Natural killer cell (primary cell): ENCODE data around the gene SLCO1A2. TPM values are rescaled to one million over a fixed set of nuclear protein-coding genes. Genes with fewer than 3 reads are reported as not detected.

ENCODE experiments used
- ATAC-seq, 3 donors: fragments of 150-1000 bp in 2 of 3; fragments of 200-7000 bp in 1 of 3; cut with Tn5 transposase; 1 replicate in 1 of 3; 2 replicates in 2 of 3; pipeline ENCODE4 v1.10.0; 2021; ENCODE audit warnings: mild to moderate bottlenecking in 2 of 3, moderate library complexity in 2 of 3
- DNase-seq, 2 donors: peaks; one replicate each; pipeline versions ENCODE4 v3.0.0 to v3.0.0-alpha.2; 2013 to 2021; ENCODE audit warnings: mixed read lengths in 1 of 2
- H3K27ac ChIP-seq: one replicate; pipeline ENCODE4 v1.5.1; 2013; ENCODE audit warnings: mild to moderate bottlenecking, low read length
- H3K27me3 ChIP-seq: one replicate; pipeline ENCODE4 v1.6.1; 2013; ENCODE audit warnings: low read length; ENCODE audit not compliant: control insufficient read depth, insufficient read depth
- H3K36me3 ChIP-seq: one replicate; pipeline ENCODE4 v1.6.1; 2013; ENCODE audit warnings: low read length; ENCODE audit not compliant: control insufficient read depth, insufficient read depth
- H3K4me1 ChIP-seq: one replicate; pipeline ENCODE4 v1.6.1; 2013; ENCODE audit warnings: low read length; ENCODE audit not compliant: control insufficient read depth, insufficient read depth
- H3K4me3 ChIP-seq: one replicate; pipeline ENCODE4 v1.5.1; 2013; ENCODE audit warnings: low read length
- H3K9me3 ChIP-seq: one replicate; pipeline ENCODE4 v1.6.1; 2013; ENCODE audit warnings: low read length; ENCODE audit not compliant: control insufficient read depth, insufficient read depth
- H3K27ac Mint-ChIP-seq, 2 donors: one replicate each; pipeline ENCODE4 v1.8.0; 2022; ENCODE audit warnings: mild to moderate bottlenecking in 2 of 2, mixed read lengths in 2 of 2, moderate library complexity in 1 of 2
- H3K27me3 Mint-ChIP-seq, 2 donors: one replicate each; pipeline ENCODE4 v1.8.0; 2022; ENCODE audit warnings: low read depth in 2 of 2, mixed read lengths in 2 of 2
- H3K36me3 Mint-ChIP-seq: one replicate; pipeline ENCODE4 v1.8.0; 2022; ENCODE audit warnings: mixed read lengths
- H3K4me1 Mint-ChIP-seq, 2 donors: one replicate each; pipeline ENCODE4 v1.8.0; 2022; ENCODE audit warnings: mixed read lengths in 2 of 2
- H3K4me3 Mint-ChIP-seq: one replicate; pipeline ENCODE4 v1.8.0; 2022; ENCODE audit warnings: mild to moderate bottlenecking, moderate library complexity, mixed read lengths
- H3K9me3 Mint-ChIP-seq, 2 donors: one replicate each; pipeline ENCODE4 v1.8.0; 2022; ENCODE audit warnings: mixed read lengths in 2 of 2
- CTCF ChIP-seq: fragments of 200-600 bp; IDR thresholded peaks from one replicate; pipeline ENCODE4 v1.8.0; 2022; ENCODE audit warnings: antibody characterized with exemption
- WGBS: methylation state at CpG from one replicate; pipeline ENCODE4 v1.1.7; 2013; ENCODE audit warnings: missing lambda C conversion rate; ENCODE audit not compliant: insufficient coverage; 5-methylcytosine and 5-hydroxymethylcytosine counted together
- intact Hi-C: fragments of 100-400 bp; cut with micrococcal nuclease; formaldehyde crosslinking; loops from one replicate; pipeline ENCODE4 v1.14.2; 2022
- total RNA-seq, 4 donors: library from RNA; stranded (reverse); fragments of 120-200 nt in 1 of 4; gene quantifications; one replicate each; pipeline versions ENCODE4 v1.2.3 to v1.2.4, GENCODE V29; 2013 to 2022

The SLCO1A2 gene
- total RNA-seq, 3 donors from 2014 or later (not counting 1 experiment from before 2014, with no cell fraction given), result not detected

DNA sequence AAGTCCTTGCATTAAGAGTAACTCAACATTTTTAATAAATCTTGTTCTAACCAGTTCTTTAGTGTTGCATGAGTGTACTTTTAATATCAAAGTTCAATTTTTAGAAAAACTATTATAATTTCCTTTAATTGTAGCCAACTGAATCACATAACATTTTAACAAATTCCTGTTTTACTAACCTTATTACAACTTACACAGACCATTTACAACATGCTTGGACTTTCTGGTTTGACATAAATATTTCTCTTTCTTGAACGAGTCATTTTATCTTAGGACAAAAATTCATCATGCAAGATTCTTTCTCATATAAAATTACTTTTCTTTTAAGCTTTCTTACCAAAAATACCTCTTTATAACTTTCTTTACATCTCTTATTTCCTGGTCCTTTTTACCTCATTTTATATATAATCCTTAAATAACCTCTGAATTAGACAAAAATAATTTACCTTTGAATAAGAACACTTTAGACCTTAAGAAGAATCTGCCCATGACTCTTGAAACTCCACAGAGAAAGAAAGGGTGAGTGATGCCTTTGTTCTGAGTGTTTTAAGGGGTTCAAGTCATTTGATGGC is 3.9 kb downstream of the SLCO1A2 start:
- DNase-seq (no peak), ATAC-seq (no peak)
- H3K27ac ChIP-seq, result no peak overlapping the region
- no peak overlapping the region for H3K4me3 Mint-ChIP-seq
- intact Hi-C loops, result no loop called here
- H3K27me3 Mint-ChIP-seq, result peaks cover 0 to 3% of the 10 kb centered on the region in 2 donors
- H3K27ac Mint-ChIP-seq, result no peak overlapping the region
- H3K4me3 ChIP-seq, result no peak overlapping the region
- peaks cover 9% of the 10 kb centered on the region for H3K36me3 Mint-ChIP-seq
- H3K4me1 Mint-ChIP-seq, result no peaks in the 10 kb centered on the region
- peaks cover 9% of the 10 kb centered on the region for H3K9me3 ChIP-seq
- no peak for TF ChIP-seq CTCF
- no peaks in the 10 kb centered on the region for H3K36me3 ChIP-seq
- WGBS, result 70% methylated on average over 1 of the region's 1 CpG
- H3K9me3 Mint-ChIP-seq, result peaks cover 8 to 10% of the 10 kb centered on the region in 2 donors
- no peaks in the 10 kb centered on the region for H3K27me3 ChIP-seq
- no peaks in the 10 kb centered on the region for H3K4me1 ChIP-seq

- no peak for TF ChIP-seq CTCF
- no peak overlapping the region for H3K4me3 ChIP-seq
- H3K9me3 Mint-ChIP-seq, result peaks cover 8 to 10% of the 10 kb centered on the region in 2 donors
- ATAC-seq (no peak), DNase-seq (no peak)
- no peaks in the 10 kb centered on the region for H3K4me1 ChIP-seq
- H3K36me3 Mint-ChIP-seq, result peaks cover 9% of the 10 kb centered on the region
- H3K27me3 ChIP-seq, result no peaks in the 10 kb centered on the region
- no peak overlapping the region for H3K27ac ChIP-seq
- no peaks in the 10 kb centered on the region for H3K4me1 Mint-ChIP-seq
- H3K27ac Mint-ChIP-seq, result no peak overlapping the region
- H3K36me3 ChIP-seq, result no peaks in the 10 kb centered on the region
- peaks cover 0 to 3% of the 10 kb centered on the region in 2 donors for H3K27me3 Mint-ChIP-seq
- no peak overlapping the region for H3K4me3 Mint-ChIP-seq
- intact Hi-C loops, result no loop called here
- peaks cover 10% of the 10 kb centered on the region for H3K9me3 ChIP-seq
Measured at GRCh38 chr12:21328578-21328977, 6.1 kb downstream of the SLCO1A2 start.

GRCh38 chr12:21324551-21324950 is 10.2 kb downstream of the SLCO1A2 start:
- Mint-ChIP-seq H3K4me1 (no peaks in the 10 kb centered on the region), H3K27ac (no peak overlapping the region), H3K4me3 (no peak overlapping the region), H3K36me3 (peaks cover 9% of the 10 kb centered on the region), H3K27me3 (no peaks in the 10 kb centered on the region), H3K9me3 (peaks cover 7 to 8% of the 10 kb centered on the region in 2 donors)
- no peaks in the 10 kb centered on the region for H3K36me3 ChIP-seq
- TF ChIP-seq CTCF, result no peak
- H3K27ac ChIP-seq, result no peak overlapping the region
- H3K4me1 ChIP-seq, result no peaks in the 10 kb centered on the region
- intact Hi-C loops, result no loop called here
- no peaks in the 10 kb centered on the region for H3K27me3 ChIP-seq
- no peak for DNase-seq
- H3K4me3 ChIP-seq, result no peak overlapping the region
- no CpG with 5 or more reads among the region's 1 CpG for WGBS
- peaks cover 10% of the 10 kb centered on the region for H3K9me3 ChIP-seq
- no peak for ATAC-seq

- H3K27ac ChIP-seq, result no peak overlapping the region
- ATAC-seq (no peak), DNase-seq (no peak)
- peaks cover 10% of the 10 kb centered on the region for H3K9me3 ChIP-seq
- Mint-ChIP-seq H3K4me1 (no peaks in the 10 kb centered on the region), H3K9me3 (peaks cover 7 to 8% of the 10 kb centered on the region in 2 donors), H3K4me3 (no peak overlapping the region), H3K27ac (no peak overlapping the region), H3K27me3 (no peaks in the 10 kb centered on the region), H3K36me3 (peaks cover 9% of the 10 kb centered on the region)
- TF ChIP-seq CTCF, result no peak
- no peaks in the 10 kb centered on the region for H3K4me1 ChIP-seq
- intact Hi-C loops, result no loop called here
- H3K36me3 ChIP-seq, result no peaks in the 10 kb centered on the region
- H3K27me3 ChIP-seq, result no peaks in the 10 kb centered on the region
- 67% methylated on average over 1 of the region's 2 CpGs for WGBS
- no peak overlapping the region for H3K4me3 ChIP-seq
Measured at GRCh38 chr12:21323736-21324135, 11.0 kb downstream of the SLCO1A2 start.
